H1 (cell line): ENCODE data around the gene TRPV4. TPM values are rescaled to one million over a fixed set of nuclear protein-coding genes. Genes with fewer than 3 reads are reported as not detected.
A peak's percentile ranks its signal among the peaks of the same experiment; 100 is the strongest.

ENCODE experiments used
- CTCF ChIA-PET: fragments of 300-600 bp; sonication (Branson Sonifier 250); formaldehyde crosslinking; loops from one replicate; lab custom pipeline; 2021; ENCODE audit not compliant: partially characterized antibody; lab: Charles Lee
- POLR2A ChIA-PET: fragments of 300-600 bp; sonication (Branson Sonifier 250); formaldehyde crosslinking; loops from one replicate; lab custom pipeline; 2021; ENCODE audit warnings: inconsistent platforms; ENCODE audit not compliant: partially characterized antibody; lab: Charles Lee
- DNase-seq, 2 experiments: peaks; one replicate each; pipeline versions ENCODE4 v3.0.0 to v3.0.0-alpha.2; 2010 to 2022; ENCODE audit warnings: low spot score in 2 of 2, low read depth in 1 of 2, mixed read lengths in 1 of 2
- FAIRE-seq: peaks from 2 replicates; lab custom pipeline; 2011; peaks lifted over from hg19 to GRCh38; lab: Jason Lieb, UNC
- H2AFZ ChIP-seq: 2 replicates; pipeline ENCODE4 v1.8.1; 2012; ENCODE audit warnings: low read length, inconsistent platforms
- H2AK5ac ChIP-seq: 2 replicates; pipeline ENCODE4 v1.6.1; 2013; ENCODE audit warnings: low read depth, low read length
- H2BK120ac ChIP-seq: replicated peaks from 2 replicates; pipeline ENCODE3; 2013; ENCODE audit warnings: low read depth, low read length, inconsistent platforms
- H2BK12ac ChIP-seq: 2 replicates; pipeline ENCODE4 v1.6.1; 2013; ENCODE audit warnings: low read depth, low read length
- H2BK15ac ChIP-seq: 2 replicates; pipeline ENCODE4 v1.6.1; 2013; ENCODE audit warnings: low read length
- H2BK20ac ChIP-seq: 2 replicates; pipeline ENCODE4 v1.6.1; 2013; ENCODE audit warnings: low read length
- H2BK5ac ChIP-seq: 2 replicates; pipeline ENCODE4 v1.6.1; 2013; ENCODE audit warnings: low read depth, low read length
- H3K14ac ChIP-seq: 2 replicates; pipeline ENCODE4 v1.6.1; 2013; ENCODE audit warnings: inconsistent platforms; ENCODE audit not compliant: insufficient read length
- H3K18ac ChIP-seq: 2 replicates; pipeline ENCODE4 v1.6.1; 2013; ENCODE audit warnings: low read length; ENCODE audit errors: extremely low read depth
- H3K23ac ChIP-seq: 2 replicates; pipeline ENCODE4 v1.6.1; 2013; ENCODE audit warnings: inconsistent platforms; ENCODE audit not compliant: insufficient read length
- H3K23me2 ChIP-seq: 2 replicates; pipeline ENCODE4 v1.6.1; 2013; ENCODE audit warnings: low read depth, low read length
- H3K27ac ChIP-seq: 2 replicates; pipeline ENCODE4 v1.6.1; 2011; ENCODE audit warnings: low read depth, low read length, inconsistent platforms
- H3K27me3 ChIP-seq, 4 experiments: replicated peaks in 1 of 4; 1 replicate in 1 of 4; 2 replicates in 3 of 4; pipeline versions ENCODE4 v1.6.1 to v1.8.1; 2011 to 2013; ENCODE audit warnings: low read length in 3 of 4, mild to moderate bottlenecking in 3 of 4, inconsistent platforms in 2 of 4, mixed read lengths in 2 of 4, moderate library complexity in 1 of 4; ENCODE audit not compliant: control insufficient read depth in 3 of 4, insufficient read depth in 3 of 4; ENCODE audit errors: extremely low read depth in 1 of 4
- H3K36me3 ChIP-seq, 4 experiments: 2 replicates each; pipeline versions ENCODE4 v1.6.1 to v1.8.1; 2011 to 2013; ENCODE audit warnings: mild to moderate bottlenecking in 4 of 4, low read length in 3 of 4, moderate library complexity in 2 of 4, control low read depth in 1 of 4, inconsistent platforms in 1 of 4; ENCODE audit not compliant: insufficient read depth in 4 of 4, control insufficient read depth in 2 of 4
- H3K4ac ChIP-seq: replicated peaks from 2 replicates; pipeline ENCODE3; 2013; ENCODE audit warnings: low read length, low read depth, mixed read lengths, inconsistent platforms; ENCODE audit not compliant: insufficient read length
- H3K4me1 ChIP-seq, 4 experiments: replicated peaks in 1 of 4; 1 replicate in 1 of 4; 2 replicates in 3 of 4; pipeline versions ENCODE4 v1.6.1 to v1.8.1; 2011 to 2013; ENCODE audit warnings: low read length in 3 of 4, inconsistent platforms in 2 of 4, mixed read lengths in 1 of 4; ENCODE audit not compliant: insufficient read depth in 4 of 4, control insufficient read depth in 3 of 4
- H3K4me2 ChIP-seq, 2 experiments: 2 replicates each; pipeline versions ENCODE4 v1.6.1 to v1.8.1; 2011 to 2013; ENCODE audit warnings: low read depth in 2 of 2, low read length in 2 of 2, control low read depth in 1 of 2, inconsistent platforms in 1 of 2, mild to moderate bottlenecking in 1 of 2; ENCODE audit not compliant: insufficient read depth in 1 of 2
- H3K4me3 ChIP-seq, 4 experiments: fragments of 200-600, 300-600 bp in 1 of 4; sonication (generic), shearing (Covaris generic), sonication (Bioruptor Twin) in 1 of 4; 2 replicates each; pipeline versions ENCODE4 v1.5.1 to v1.8.1; 2011 to 2016; ENCODE audit warnings: low read length in 4 of 4, low read depth in 3 of 4, control low read depth in 2 of 4, inconsistent platforms in 2 of 4, mild to moderate bottlenecking in 2 of 4, mixed read lengths in 1 of 4, moderate library complexity in 1 of 4; ENCODE audit not compliant: insufficient read depth in 2 of 4; ENCODE audit errors: extremely low read depth in 1 of 4
- H3K56ac ChIP-seq: replicated peaks from 2 replicates; pipeline ENCODE3; 2013; ENCODE audit warnings: low read depth, mild to moderate bottlenecking, mixed read lengths, low read length, inconsistent platforms; ENCODE audit not compliant: insufficient read length
- H3K79me1 ChIP-seq: 2 replicates; pipeline ENCODE4 v1.6.1; 2013; ENCODE audit warnings: low read depth, low read length, control low read depth
- H3K79me2 ChIP-seq, 2 experiments: 2 replicates each; pipeline versions ENCODE4 v1.6.1 to v1.8.1; 2012 to 2013; ENCODE audit warnings: low read length in 2 of 2, mild to moderate bottlenecking in 2 of 2, inconsistent platforms in 1 of 2; ENCODE audit not compliant: insufficient read depth in 2 of 2, control insufficient read depth in 1 of 2
- H3K9ac ChIP-seq, 4 experiments: replicated peaks in 1 of 4; 1 replicate in 1 of 4; 2 replicates in 3 of 4; pipeline versions ENCODE4 v1.6.1 to v1.8.1; 2011 to 2013; ENCODE audit warnings: low read depth in 3 of 4, low read length in 3 of 4, control low read depth in 2 of 4, mild to moderate bottlenecking in 2 of 4, moderate library complexity in 2 of 4, inconsistent platforms in 1 of 4; ENCODE audit errors: extremely low read depth in 1 of 4
- H3K9me3 ChIP-seq, 2 experiments: 2 replicates each; pipeline versions ENCODE4 v1.6.1 to v1.8.1; 2012 to 2013; ENCODE audit warnings: mild to moderate bottlenecking in 2 of 2, moderate library complexity in 2 of 2, control low read depth in 1 of 2, inconsistent platforms in 1 of 2, low read depth in 1 of 2, low read length in 1 of 2, mixed read lengths in 1 of 2; ENCODE audit not compliant: insufficient read depth in 2 of 2
- H4K20me1 ChIP-seq, 2 experiments: replicated peaks in 1 of 2; 2 replicates each; pipeline versions ENCODE3 to v1.8.1; 2011 to 2013; ENCODE audit warnings: inconsistent platforms in 2 of 2, low read length in 2 of 2, mild to moderate bottlenecking in 1 of 2; ENCODE audit not compliant: insufficient read depth in 2 of 2, control insufficient read depth in 1 of 2
- H4K5ac ChIP-seq: 2 replicates; pipeline ENCODE4 v1.6.1; 2013; ENCODE audit warnings: low read length, low read depth, mixed read lengths, inconsistent platforms; ENCODE audit not compliant: insufficient read length
- H4K8ac ChIP-seq: 2 replicates; pipeline ENCODE4 v1.8.0; 2013; ENCODE audit warnings: mild to moderate bottlenecking, moderate library complexity, low read length, inconsistent platforms; ENCODE audit not compliant: insufficient read depth; ENCODE audit errors: extremely low read depth
- H4K91ac ChIP-seq: replicated peaks from 2 replicates; pipeline ENCODE3; 2013; ENCODE audit warnings: low read length, mixed read lengths, inconsistent platforms; ENCODE audit not compliant: insufficient read length
- ATF3 ChIP-seq: IDR thresholded peaks from 2 replicates; pipeline ENCODE4 v1.6.1; 2011; ENCODE audit warnings: low read depth, mild to moderate bottlenecking, low read length; ENCODE audit not compliant: insufficient read depth
- CBX5 ChIP-seq: fragments of 300-800, 300-1000 bp; sonication (generic); IDR thresholded peaks from 2 replicates; pipeline ENCODE4 v1.7.1; 2016; ENCODE audit warnings: antibody characterized with exemption, low read length, low read depth
- CEBPB ChIP-seq: IDR thresholded peaks from 2 replicates; pipeline ENCODE4 v1.6.1; 2012; ENCODE audit warnings: low read depth, low read length
- CREB1 ChIP-seq: IDR thresholded peaks from 2 replicates; pipeline ENCODE4 v1.6.1; 2012; ENCODE audit warnings: inconsistent platforms
- EZH2 ChIP-seq: fragments of 200-600 bp; sonication (generic); IDR thresholded peaks from 2 replicates; pipeline ENCODE4 v1.7.1; 2012; ENCODE audit warnings: low read depth, mild to moderate bottlenecking, moderate library complexity, low read length, inconsistent platforms; ENCODE audit not compliant: severe bottlenecking
- KDM5A ChIP-seq: fragments of 200-600 bp; IDR thresholded peaks from 2 replicates; pipeline ENCODE4 v1.7.1; 2012; ENCODE audit warnings: mild to moderate bottlenecking, low read length, inconsistent platforms, mixed read lengths
- PHF8 ChIP-seq: fragments of 200-600 bp; sonication (generic); conservative IDR thresholded peaks from 2 replicates; pipeline ENCODE4 v1.7.1; 2012; ENCODE audit warnings: low read depth, mild to moderate bottlenecking, inconsistent platforms, low read length, moderate library complexity
- RBBP5 ChIP-seq: IDR thresholded peaks from 2 replicates; pipeline ENCODE4 v1.7.1; 2012; ENCODE audit warnings: low read depth, mild to moderate bottlenecking, inconsistent platforms, low read length, moderate library complexity, borderline replicate concordance
- RNF2 ChIP-seq: fragments of 200-900, 300-1000 bp; sonication (generic); IDR thresholded peaks from 2 replicates; pipeline ENCODE4 v1.7.1; 2016; ENCODE audit warnings: borderline replicate concordance, low read depth, mild to moderate bottlenecking, antibody characterized with exemption, low read length; ENCODE audit not compliant: poor library complexity, severe bottlenecking; ENCODE audit errors: missing control alignments
- SIN3A ChIP-seq, 2 experiments: IDR thresholded peaks in 1 of 2; conservative IDR thresholded peaks in 1 of 2; 2 replicates each; pipeline ENCODE4 v1.6.1; 2011 to 2012; ENCODE audit warnings: low read length in 2 of 2, improper control_type of control experiment in 1 of 2, low read depth in 1 of 2, mild to moderate bottlenecking in 1 of 2
- SIX5 ChIP-seq: IDR thresholded peaks from 2 replicates; pipeline ENCODE4 v1.6.1; 2011; ENCODE audit warnings: mild to moderate bottlenecking, low read depth, low read length
- WGBS, 2 experiments: shearing (Covaris generic) in 1 of 2; methylation state at CpG; one replicate each; pipeline versions ENCODE4 v1.1.6 to v1.1.7; 2013 to 2015; ENCODE audit warnings: low lambda C conversion rate in 2 of 2, mixed read lengths in 2 of 2, inconsistent platforms in 1 of 2, low coverage in 1 of 2, missing lambda C conversion rate in 1 of 2; ENCODE audit not compliant: insufficient replicate concordance in 2 of 2, insufficient coverage in 1 of 2, insufficient read length in 1 of 2; ENCODE audit errors: extremely low coverage in 1 of 2, missing lambda C conversion rate in 1 of 2; 5-methylcytosine and 5-hydroxymethylcytosine counted together
- polyA plus RNA-seq, 7 experiments: library from polyadenylated mRNA; depleted of rRNA in 3 of 7; stranded (reverse) in 5 of 7; unstranded in 2 of 7; fragments of >200 nt in 5 of 7; fragments of 200-250 nt in 2 of 7; gene quantifications; 1 replicate in 5 of 7; 2 replicates in 1 of 7; 4 replicates in 1 of 7; pipeline versions ENCODE4 v1.2.1 to v1.2.3, GENCODE V29; 2011 to 2013; ENCODE audit warnings: missing spikeins in 2 of 7, mixed read lengths in 2 of 7
- total RNA-seq: library from RNA; stranded (reverse); fragmentation: NEBNext Ultra II Directional; extraction: Animal tissue kit (Norgen Biotek cat#: 25700); gene quantifications from 2 replicates; pipeline ENCODE4 v1.2.1, GENCODE V29; 2021

Gene TRPV4
- total and polyA plus RNA-seq, 2 of the 8 experiments (the other 6 are each of a cell fraction or from before 2014, with no cell fraction given) = 2.1 to 6.2 TPM

GRCh38 chr12:109759595-109759994, 73.6 kb downstream of the TRPV4 start:
- Histone ChIP-seq H3K9me3 (no peaks in the 10 kb centered on the region), H3K4me1 (peaks cover 0 to 10% (median 5%) of the 10 kb centered on the region in 4 experiments; a peak in 5 of 7 replicates), H2BK12ac (no peak overlapping the region), H4K20me1 (no peaks in the 10 kb centered on the region), H2BK15ac (no peak overlapping the region), H2BK5ac (no peak overlapping the region), H4K5ac (no peak overlapping the region), H3K23ac (no peak overlapping the region), H3K23me2 (no peaks in the 10 kb centered on the region), H2AK5ac (no peak overlapping the region), H3K27me3 (no peaks in the 10 kb centered on the region), H3K56ac (no peak overlapping the region)
- ChIA-PET CTCF (interaction anchor here (0.6 to 10.0 kb wide), 11 partner anchors 10 to 326 kb away, joined by 3 to 120 read pairs (median 4); no protein-coding TSS in a partner anchor), POLR2A (no interaction called here)
- peak in 1 of 2 experiments; percentile 43 for DNase-seq
- no peak for TF ChIP-seq PHF8
- no peak for TF ChIP-seq RNF2
- no peak for TF ChIP-seq RBBP5
- TF ChIP-seq ATF3 = no peak
- TF ChIP-seq SIX5 = no peak
- TF ChIP-seq CREB1 = no peak
- no peak for TF ChIP-seq EZH2
- no peak for TF ChIP-seq CEBPB
- TF ChIP-seq SIN3A (conservative IDR thresholded peaks at IDR 0.05 in 1 of 2, IDR thresholded peaks at IDR 0.05 in 1 of 2; ENCODE audit: low read depth in 1 of 2, low read length in 2 of 2) = no peak
- TF ChIP-seq KDM5A = no peak
- TF ChIP-seq CBX5 = no peak
- TF ChIP-seq, all 59 proteins: peak for 0
- H3K79me2 ChIP-seq = no peaks in the 10 kb centered on the region
- no peak overlapping the region for H3K27ac ChIP-seq
- H4K91ac ChIP-seq = no peak overlapping the region
- WGBS, 2 experiments = 75% methylated on average over 13 of the region's 13 CpGs; no CpG with 5 or more reads in 1 of the 2 experiments
- no peak overlapping the region for H3K4me3 ChIP-seq
- FAIRE-seq = no peak
- no peak overlapping the region for H3K4ac ChIP-seq
- no peak overlapping the region for H4K8ac ChIP-seq
- no peak overlapping the region for H3K9ac ChIP-seq
- H3K79me1 ChIP-seq = no peaks in the 10 kb centered on the region
- H3K14ac ChIP-seq = no peak overlapping the region
- H3K4me2 ChIP-seq = no peak overlapping the region
- H2AFZ ChIP-seq = no peak overlapping the region
- no peak overlapping the region for H3K18ac ChIP-seq
- H3K36me3 ChIP-seq = no peaks in the 10 kb centered on the region
- H2BK120ac ChIP-seq = no peak overlapping the region
- H2BK20ac ChIP-seq = no peak overlapping the region
